Subcutaneous adipose tissue (tissue), 4 donors: Measurements from ENCODE around the gene GPHN. TPM values are rescaled to one million over a fixed set of nuclear protein-coding genes. Genes with fewer than 3 reads are reported as not detected.

ENCODE experiments used
- total RNA-seq, 4 donors: library from RNA; depleted of rRNA; stranded (reverse); fragments of >200 nt; gene quantifications; one replicate each; pipeline ENCODE4 v1.1.0, GENCODE V29; 2016
- TF ChIP-seq, protein P1 (sequence below): fragments of 450-650 bp; IDR thresholded peaks from one replicate; pipeline ENCODE4 v1.5.1; 2016; ENCODE audit warnings: low read depth, mild to moderate bottlenecking, control low read depth, antibody characterized with exemption, moderate library complexity

Gene GPHN
- total RNA-seq, 4 donors from 2014 or later: 18.0 to 38.2 (median 20.5) TPM

- TF ChIP-seq, protein P1, sequence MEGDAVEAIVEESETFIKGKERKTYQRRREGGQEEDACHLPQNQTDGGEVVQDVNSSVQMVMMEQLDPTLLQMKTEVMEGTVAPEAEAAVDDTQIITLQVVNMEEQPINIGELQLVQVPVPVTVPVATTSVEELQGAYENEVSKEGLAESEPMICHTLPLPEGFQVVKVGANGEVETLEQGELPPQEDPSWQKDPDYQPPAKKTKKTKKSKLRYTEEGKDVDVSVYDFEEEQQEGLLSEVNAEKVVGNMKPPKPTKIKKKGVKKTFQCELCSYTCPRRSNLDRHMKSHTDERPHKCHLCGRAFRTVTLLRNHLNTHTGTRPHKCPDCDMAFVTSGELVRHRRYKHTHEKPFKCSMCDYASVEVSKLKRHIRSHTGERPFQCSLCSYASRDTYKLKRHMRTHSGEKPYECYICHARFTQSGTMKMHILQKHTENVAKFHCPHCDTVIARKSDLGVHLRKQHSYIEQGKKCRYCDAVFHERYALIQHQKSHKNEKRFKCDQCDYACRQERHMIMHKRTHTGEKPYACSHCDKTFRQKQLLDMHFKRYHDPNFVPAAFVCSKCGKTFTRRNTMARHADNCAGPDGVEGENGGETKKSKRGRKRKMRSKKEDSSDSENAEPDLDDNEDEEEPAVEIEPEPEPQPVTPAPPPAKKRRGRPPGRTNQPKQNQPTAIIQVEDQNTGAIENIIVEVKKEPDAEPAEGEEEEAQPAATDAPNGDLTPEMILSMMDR: no peak
These were observed 625.9 kb downstream of the GPHN start for GRCh38 chr14:67133595-67134441.

- TF ChIP-seq, protein P1: no peak
These were observed 629.9 kb downstream of the GPHN start for GRCh38 chr14:67137744-67138371.

DNA sequence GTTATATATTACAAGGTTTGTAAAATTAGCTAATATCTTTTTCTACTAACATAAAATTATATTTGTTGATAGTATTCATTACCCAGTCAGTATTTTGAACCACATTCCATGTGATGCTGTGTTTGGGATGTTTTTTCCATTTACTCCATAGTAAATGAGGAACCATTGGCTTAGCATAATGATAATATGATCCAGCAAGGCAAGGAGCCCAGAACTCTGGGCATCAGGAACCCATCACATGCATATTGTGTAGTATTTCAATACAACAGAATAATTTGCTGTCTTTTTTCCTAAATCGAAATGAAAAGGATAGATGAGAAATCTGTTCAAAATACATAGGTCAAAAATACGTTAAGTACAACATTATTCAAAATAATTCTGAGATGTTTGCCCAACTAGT is 632.6 kb downstream of the GPHN start:
- TF ChIP-seq, protein P1: no peak

DNA sequence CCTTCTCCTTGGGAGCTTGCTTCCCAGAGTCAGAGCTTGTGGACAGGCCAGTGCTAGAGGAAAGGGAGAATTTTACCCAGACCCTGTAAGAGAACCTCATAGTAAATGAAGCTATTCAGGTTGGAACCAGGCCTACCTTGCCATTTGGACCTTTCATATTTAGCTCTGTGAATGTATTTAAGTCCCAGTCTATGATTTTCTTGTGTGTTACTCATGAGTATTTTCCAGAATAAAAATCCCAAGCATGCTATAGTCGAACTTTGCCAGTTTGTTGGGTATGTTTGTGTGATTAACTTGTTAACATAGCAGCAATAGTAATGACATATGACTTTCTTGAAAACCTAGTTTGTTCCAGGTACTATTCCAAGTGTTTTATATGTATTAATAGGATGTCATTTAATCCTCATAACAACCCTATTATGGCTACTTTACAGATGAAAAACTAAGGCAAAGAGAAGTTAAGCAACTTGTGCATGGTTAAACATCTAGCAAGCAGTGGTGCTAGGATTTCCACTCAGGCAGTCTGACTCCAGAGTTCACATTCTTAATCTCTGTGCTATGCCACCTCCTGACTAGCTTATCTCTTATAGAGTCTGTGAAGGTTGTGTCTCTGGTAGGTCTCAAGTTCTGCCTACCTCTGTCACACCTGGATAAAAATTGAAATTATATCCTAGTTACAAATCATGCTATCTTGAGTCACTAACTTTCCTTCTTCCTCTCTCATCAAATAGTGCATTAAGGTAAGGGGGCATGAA is 633.4 kb downstream of the GPHN start:
- TF ChIP-seq, protein P1: no peak

GRCh38 chr14:67151082-67151666 is 643.2 kb downstream of the GPHN start:
- TF ChIP-seq, protein P1: no peak

DNA sequence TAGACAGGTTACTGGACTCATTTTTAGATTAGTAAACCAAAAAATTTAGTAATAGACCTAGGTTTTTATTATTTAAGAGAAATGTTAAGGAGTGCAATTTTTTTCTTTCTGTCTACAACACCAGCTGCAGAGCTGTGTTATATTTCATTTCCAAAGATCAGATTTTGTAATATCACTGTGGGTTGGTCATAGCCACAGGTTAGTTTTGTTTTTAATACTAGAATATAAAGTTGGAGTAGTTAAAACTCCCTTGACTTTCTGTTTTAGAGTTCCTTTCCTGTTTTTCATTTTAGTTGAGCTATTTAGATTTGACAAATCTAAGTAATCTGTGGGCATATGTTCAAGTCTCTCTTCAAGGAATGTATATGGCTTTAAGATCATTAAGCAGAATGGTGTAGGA is 650.6 kb downstream of the GPHN start:
- TF ChIP-seq, protein P1: no peak
